Nephron (organoid): Measurements from ENCODE around the gene MDM4.

Experiments
- H3K27ac Mint-ChIP-seq, 3 experiments: 2 replicates each; pipeline ENCODE4 v1.8.0; 2020; ENCODE audit warnings: mixed read lengths in 3 of 3, mild to moderate bottlenecking in 2 of 3, moderate library complexity in 1 of 3
- H3K27me3 Mint-ChIP-seq: 2 replicates; pipeline ENCODE4 v1.8.0; 2021; ENCODE audit warnings: low read depth, mild to moderate bottlenecking, moderate library complexity, mixed read lengths
- H3K36me3 Mint-ChIP-seq: 2 replicates; pipeline ENCODE4 v1.8.0; 2020; ENCODE audit warnings: low read depth, mixed read lengths
- H3K4me1 Mint-ChIP-seq: 2 replicates; pipeline ENCODE4 v1.8.0; 2020; ENCODE audit warnings: mixed read lengths
- H3K4me3 Mint-ChIP-seq, 3 experiments: 2 replicates each; pipeline ENCODE4 v1.8.0; 2020; ENCODE audit warnings: mild to moderate bottlenecking in 3 of 3, mixed read lengths in 3 of 3, moderate library complexity in 2 of 3
- H3K9me3 Mint-ChIP-seq: 2 replicates; pipeline ENCODE4 v1.8.0; 2020; ENCODE audit warnings: mixed read lengths
- CTCF ChIP-seq, 3 experiments: fragments of 200-600 bp; sonication (generic); IDR thresholded peaks; one replicate each; pipeline ENCODE4 v1.5.0; 2021; ENCODE audit warnings: antibody characterized with exemption in 3 of 3; ENCODE audit not compliant: unreplicated experiment in 3 of 3

MDM4 gene

GRCh38 chr1:204506969-204507316, 9.3 kb upstream of the MDM4 start:
- H3K9me3 Mint-ChIP-seq: no peaks in the 10 kb centered on the region

GRCh38 chr1:204507317-204508105, 8.7 kb upstream of the MDM4 start:
- peak overlapping the region; percentile 97 to 99 (median 99) for H3K27ac Mint-ChIP-seq
- H3K27me3 Mint-ChIP-seq: no peaks in the 10 kb centered on the region
- peaks cover 33% of the 10 kb centered on the region for H3K4me1 Mint-ChIP-seq
- TF ChIP-seq CTCF (IDR thresholded peaks at IDR 0.05; ENCODE audit: unreplicated experiment in 3 of 3): no peak
- H3K4me3 Mint-ChIP-seq: peak overlapping the region; percentile 92 to 97 (median 97)
- H3K36me3 Mint-ChIP-seq: no peaks in the 10 kb centered on the region
- H3K9me3 Mint-ChIP-seq: no peaks in the 10 kb centered on the region

More at GRCh38 chr1:204506969-204507316, 9.3 kb upstream of the MDM4 start:
- peaks cover 39% of the 10 kb centered on the region for H3K4me1 Mint-ChIP-seq
- no peaks in the 10 kb centered on the region for H3K27me3 Mint-ChIP-seq
- TF ChIP-seq CTCF (IDR thresholded peaks at IDR 0.05; ENCODE audit: unreplicated experiment in 3 of 3): no peak
- peak overlapping the region; percentile 92 to 97 (median 97) for H3K4me3 Mint-ChIP-seq
- H3K36me3 Mint-ChIP-seq: no peaks in the 10 kb centered on the region
- peak overlapping the region; percentile 97 to 99 (median 99) for H3K27ac Mint-ChIP-seq

DNA sequence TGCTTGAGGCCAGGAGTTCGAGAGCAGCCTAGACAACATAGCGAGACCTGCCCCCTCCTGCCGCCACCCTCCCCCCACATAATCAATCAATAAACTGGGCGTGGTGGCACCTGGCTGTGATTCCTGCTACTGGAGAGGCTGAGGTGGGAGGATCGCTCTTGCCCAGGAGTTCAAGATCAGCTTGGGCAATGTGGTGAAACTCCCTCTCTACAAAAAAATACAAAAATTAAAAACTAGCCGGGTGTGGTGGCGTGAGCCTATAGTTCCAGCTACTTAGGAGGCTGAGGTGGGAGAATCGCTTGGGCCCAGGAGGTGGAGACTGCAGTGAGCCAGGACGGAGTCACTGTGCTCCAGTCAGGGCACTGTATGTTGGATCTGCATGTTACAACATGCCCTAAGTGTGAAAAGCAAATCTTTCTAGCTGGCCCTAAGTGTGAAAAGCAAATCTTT, 7.0 kb upstream of the MDM4 start:
- H3K9me3 Mint-ChIP-seq: no peaks in the 10 kb centered on the region
- H3K4me3 Mint-ChIP-seq: peak overlapping the region; percentile 11 to 51 (median 36)
- TF ChIP-seq CTCF (IDR thresholded peaks at IDR 0.05; ENCODE audit: unreplicated experiment in 3 of 3): no peak
- peaks cover 21% of the 10 kb centered on the region for H3K4me1 Mint-ChIP-seq
- no peak overlapping the region for H3K27ac Mint-ChIP-seq
- no peaks in the 10 kb centered on the region for H3K27me3 Mint-ChIP-seq
- H3K36me3 Mint-ChIP-seq: no peaks in the 10 kb centered on the region

DNA sequence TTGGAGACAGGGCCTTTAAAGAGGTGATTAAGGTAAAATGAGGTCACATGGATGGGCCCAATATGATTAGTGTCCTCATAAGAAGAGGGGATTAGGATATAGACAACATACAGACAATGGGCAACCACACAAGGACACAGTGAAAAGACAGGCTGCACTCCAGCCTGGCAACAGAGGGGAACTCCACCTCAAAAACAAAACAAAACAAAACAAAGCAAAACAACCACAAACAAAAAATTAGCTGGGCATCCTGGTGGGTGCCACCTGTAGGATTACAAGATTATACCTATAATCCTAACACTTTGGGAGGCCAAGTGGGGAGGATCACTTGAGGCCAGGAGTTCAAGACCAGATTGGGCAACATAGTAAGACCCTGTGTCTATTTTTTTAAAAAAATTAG, 4.8 kb upstream of the MDM4 start:
- Mint-ChIP-seq H3K27me3 (no peaks in the 10 kb centered on the region), H3K4me3 (peak overlapping the region in 1 of 3 experiments; percentile 13), H3K36me3 (no peaks in the 10 kb centered on the region), H3K27ac (no peak overlapping the region), H3K9me3 (no peaks in the 10 kb centered on the region), H3K4me1 (peaks cover 21% of the 10 kb centered on the region)
- no peak for TF ChIP-seq CTCF (IDR thresholded peaks at IDR 0.05; ENCODE audit: unreplicated experiment in 3 of 3)

DNA sequence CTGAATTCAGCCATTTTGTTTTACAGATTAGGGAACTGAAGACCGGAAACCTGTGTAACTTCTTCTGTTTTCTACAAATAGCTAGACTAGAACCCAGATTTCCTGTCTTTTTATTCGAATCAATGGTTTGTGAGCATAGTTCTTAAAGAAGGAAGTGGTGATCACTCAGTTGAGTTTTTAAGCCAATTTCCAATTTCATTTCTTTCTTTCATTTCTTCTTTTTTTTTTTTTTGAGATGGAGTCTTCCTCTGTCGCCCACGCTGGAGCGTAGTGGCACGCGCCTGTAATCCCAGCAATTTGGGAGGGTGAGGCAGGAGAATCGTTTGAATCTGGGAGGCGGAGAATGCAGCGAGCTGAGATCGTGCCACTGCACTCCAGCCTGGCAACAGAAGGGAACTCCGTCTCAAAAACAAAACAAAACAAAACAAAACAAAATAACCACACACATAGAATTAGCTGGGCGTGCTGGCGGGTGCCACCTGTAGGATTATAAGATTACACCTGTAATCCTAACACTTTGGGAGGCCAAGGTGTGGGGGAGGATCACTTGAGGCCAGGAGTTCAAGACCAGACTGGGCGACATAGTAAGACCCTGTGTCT, 3.0 kb upstream of the MDM4 start:
- Mint-ChIP-seq H3K27me3 (no peaks in the 10 kb centered on the region), H3K27ac (no peak overlapping the region), H3K4me3 (peak overlapping the region in 1 of 3 experiments; percentile 34), H3K9me3 (no peaks in the 10 kb centered on the region), H3K4me1 (peaks cover 12% of the 10 kb centered on the region), H3K36me3 (peaks cover under 1% of the 10 kb centered on the region)
- TF ChIP-seq CTCF (IDR thresholded peaks at IDR 0.05; ENCODE audit: unreplicated experiment in 3 of 3): no peak
